Endothelial cell (in vitro differentiated cells): ENCODE results near the gene FRMPD1. TPM values are rescaled to one million over a fixed set of nuclear protein-coding genes. Genes with fewer than 3 reads are reported as not detected.

ENCODE experiments used
- DNase-seq: peaks from one replicate; pipeline ENCODE4 v3.0.0; 2021; ENCODE audit warnings: low spot score
- H3K27ac Mint-ChIP-seq: one replicate; pipeline ENCODE4 v1.8.0; 2021; ENCODE audit warnings: mixed read lengths, inconsistent platforms; ENCODE audit not compliant: unreplicated experiment
- H3K27me3 Mint-ChIP-seq: one replicate; pipeline ENCODE4 v1.8.0; 2021; ENCODE audit warnings: mild to moderate bottlenecking, moderate library complexity, mixed read lengths, inconsistent platforms; ENCODE audit not compliant: unreplicated experiment
- H3K36me3 Mint-ChIP-seq: one replicate; pipeline ENCODE4 v1.8.0; 2021; ENCODE audit warnings: mild to moderate bottlenecking, low read depth, mixed read lengths, inconsistent platforms; ENCODE audit not compliant: unreplicated experiment
- H3K4me1 Mint-ChIP-seq: one replicate; pipeline ENCODE4 v1.8.0; 2021; ENCODE audit warnings: mild to moderate bottlenecking, mixed read lengths, inconsistent platforms; ENCODE audit not compliant: unreplicated experiment
- H3K4me3 Mint-ChIP-seq: one replicate; pipeline ENCODE4 v1.8.0; 2021; ENCODE audit warnings: mild to moderate bottlenecking, mixed read lengths, inconsistent platforms; ENCODE audit not compliant: unreplicated experiment
- H3K9me3 Mint-ChIP-seq: one replicate; pipeline ENCODE4 v1.8.0; 2021; ENCODE audit warnings: mixed read lengths, inconsistent platforms; ENCODE audit not compliant: unreplicated experiment
- CTCF ChIP-seq: fragments of 200-600 bp; sonication (generic); IDR thresholded peaks from one replicate; pipeline ENCODE4 v1.5.0; 2021; ENCODE audit warnings: antibody characterized with exemption; ENCODE audit not compliant: unreplicated experiment
- total RNA-seq: library from RNA; stranded (reverse); fragmentation: NEBNext Ultra II Directional; extraction: Animal tissue kit (Norgen Biotek cat#: 25700); gene quantifications from one replicate; pipeline ENCODE4 v1.2.1, GENCODE V29; 2021; ENCODE audit not compliant: unreplicated experiment

FRMPD1 gene
- total RNA-seq, 1 donor from 2014 or later, result 0.08 TPM

DNA sequence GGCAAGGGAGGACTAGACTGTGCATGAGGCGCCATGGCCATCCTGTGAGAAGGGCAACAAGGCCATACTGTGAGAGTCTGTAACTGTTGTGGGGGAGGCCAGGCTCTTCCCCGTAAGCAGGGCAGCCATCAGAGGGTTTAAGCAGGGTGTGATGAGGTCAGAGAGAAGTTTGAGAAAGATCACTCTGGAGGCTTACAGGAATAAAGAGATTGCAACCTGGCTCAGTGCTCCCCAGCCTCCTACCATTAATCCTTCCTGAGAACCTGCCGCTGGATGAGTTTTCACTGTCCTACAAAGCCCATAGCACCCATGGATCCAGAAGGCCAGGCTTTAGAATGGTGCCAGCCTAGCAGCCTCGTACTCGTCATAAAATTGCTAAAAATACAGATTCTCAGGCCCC lies 88.5 kb downstream of the FRMPD1 start:
- no peak for TF ChIP-seq CTCF
- H3K4me1 Mint-ChIP-seq, result no peaks in the 10 kb centered on the region
- no peaks in the 10 kb centered on the region for H3K36me3 Mint-ChIP-seq
- no peak overlapping the region for H3K27ac Mint-ChIP-seq
- no peak for DNase-seq
- H3K27me3 Mint-ChIP-seq, result peaks cover 7% of the 10 kb centered on the region
- H3K9me3 Mint-ChIP-seq, result no peaks in the 10 kb centered on the region
- H3K4me3 Mint-ChIP-seq, result no peak overlapping the region

- no peak for TF ChIP-seq CTCF
- DNase-seq, result no peak
- Mint-ChIP-seq H3K27ac (no peak overlapping the region), H3K27me3 (peaks cover 5% of the 10 kb centered on the region), H3K4me1 (no peaks in the 10 kb centered on the region), H3K36me3 (no peaks in the 10 kb centered on the region), H3K9me3 (no peaks in the 10 kb centered on the region), H3K4me3 (no peak overlapping the region)
Measured at GRCh38 chr9:37740128-37740527, 89.4 kb downstream of the FRMPD1 start.

GRCh38 chr9:37740631-37741328 lies 90.0 kb downstream of the FRMPD1 start:
- DNase-seq, result no peak
- no peaks in the 10 kb centered on the region for H3K4me1 Mint-ChIP-seq
- no peak overlapping the region for H3K4me3 Mint-ChIP-seq
- no peak overlapping the region for H3K27ac Mint-ChIP-seq
- no peak for TF ChIP-seq CTCF
- H3K27me3 Mint-ChIP-seq, result peaks cover 5% of the 10 kb centered on the region
- no peaks in the 10 kb centered on the region for H3K9me3 Mint-ChIP-seq
- no peaks in the 10 kb centered on the region for H3K36me3 Mint-ChIP-seq

GRCh38 chr9:37745970-37746369 lies 95.2 kb downstream of the FRMPD1 start:
- H3K27ac Mint-ChIP-seq, result no peak overlapping the region
- no peaks in the 10 kb centered on the region for H3K9me3 Mint-ChIP-seq
- no peak overlapping the region for H3K4me3 Mint-ChIP-seq
- no peak for DNase-seq
- TF ChIP-seq CTCF, result no peak
- H3K27me3 Mint-ChIP-seq, result peaks cover 2% of the 10 kb centered on the region
- no peaks in the 10 kb centered on the region for H3K36me3 Mint-ChIP-seq
- no peaks in the 10 kb centered on the region for H3K4me1 Mint-ChIP-seq

DNA sequence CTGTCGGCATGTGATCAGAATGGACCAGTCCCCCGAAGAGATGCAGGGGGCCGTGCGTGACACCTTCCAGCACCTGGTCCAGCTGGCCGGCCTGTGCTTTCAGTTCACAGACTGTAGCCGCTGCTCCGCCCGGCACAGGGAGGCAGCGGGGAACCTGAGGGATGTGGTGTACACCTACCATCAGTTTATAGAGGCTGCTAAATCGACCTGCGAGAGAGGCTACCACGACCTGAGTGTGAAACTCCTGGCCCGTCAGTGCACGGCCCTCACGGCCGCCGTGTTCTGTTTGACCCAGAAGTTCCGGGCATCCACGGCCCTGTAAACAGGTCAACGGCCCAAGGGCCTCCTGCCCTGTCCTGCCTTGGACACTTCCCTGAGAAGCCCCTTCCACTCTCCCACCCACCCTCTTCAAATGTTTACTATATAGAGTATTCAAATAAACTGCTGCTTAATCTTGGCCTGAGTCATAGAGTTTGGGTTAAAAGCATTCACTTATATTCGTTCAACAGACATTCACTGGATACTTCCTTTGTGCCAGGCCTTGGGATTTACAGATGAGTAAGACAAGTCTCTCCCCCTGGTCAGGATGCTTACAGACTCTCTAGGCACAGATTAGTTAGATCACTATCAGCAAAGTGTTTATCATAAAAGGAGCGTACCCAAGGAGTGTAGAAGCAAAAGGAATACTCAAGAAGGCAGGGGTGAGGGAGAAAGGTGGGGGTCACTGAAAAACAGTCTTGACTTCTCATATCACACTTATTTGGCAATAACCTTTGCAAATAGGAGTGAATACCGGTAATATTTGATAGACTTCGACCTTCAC lies 95.9 kb downstream of the FRMPD1 start:
- H3K4me3 Mint-ChIP-seq, result no peak overlapping the region
- DNase-seq, result no peak
- H3K9me3 Mint-ChIP-seq, result no peaks in the 10 kb centered on the region
- no peaks in the 10 kb centered on the region for H3K36me3 Mint-ChIP-seq
- no peaks in the 10 kb centered on the region for H3K4me1 Mint-ChIP-seq
- peaks cover 2% of the 10 kb centered on the region for H3K27me3 Mint-ChIP-seq
- no peak overlapping the region for H3K27ac Mint-ChIP-seq
- no peak for TF ChIP-seq CTCF
